Tongue (tissue), 2 donors: Measurements from ENCODE around the gene EHD2. TPM values are rescaled to one million over a fixed set of nuclear protein-coding genes. Genes with fewer than 3 reads are reported as not detected.
"Not testable (repeated sequence)": the region's sequence is repeated elsewhere in the genome, so short reads cannot be mapped to it uniquely, and the experiment has no call there.

Source experiments
- DNase-seq: peaks from one replicate; pipeline ENCODE4 v3.0.0-alpha.2; 2015
- total RNA-seq: library from RNA; depleted of rRNA; stranded (reverse); fragments of >200 nt; gene quantifications from one replicate; pipeline ENCODE4 v1.2.3, GENCODE V29; 2014

Gene EHD2
- total RNA-seq, 1 donor from 2014 or later, result 79.6 TPM

DNA sequence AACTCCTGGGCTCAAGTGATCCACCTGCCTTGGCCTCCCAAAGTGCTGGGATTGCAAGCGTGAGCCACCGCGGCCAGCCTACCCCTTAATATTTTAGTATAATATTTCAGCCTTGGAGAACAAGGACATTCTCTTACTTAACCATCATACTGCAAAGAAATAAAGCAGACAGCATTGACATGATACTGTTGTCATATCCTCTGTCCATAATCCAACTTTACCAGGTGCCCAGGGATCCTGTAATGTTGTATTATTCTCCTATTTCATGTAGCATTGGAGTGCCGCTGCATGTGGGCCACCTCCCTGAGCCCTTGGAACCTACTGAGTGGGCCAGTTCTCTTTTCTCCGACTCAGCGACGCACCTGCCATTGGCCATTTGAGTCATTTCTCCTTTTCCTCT is 21.4 kb upstream of the EHD2 start:
- no peak for DNase-seq

DNA sequence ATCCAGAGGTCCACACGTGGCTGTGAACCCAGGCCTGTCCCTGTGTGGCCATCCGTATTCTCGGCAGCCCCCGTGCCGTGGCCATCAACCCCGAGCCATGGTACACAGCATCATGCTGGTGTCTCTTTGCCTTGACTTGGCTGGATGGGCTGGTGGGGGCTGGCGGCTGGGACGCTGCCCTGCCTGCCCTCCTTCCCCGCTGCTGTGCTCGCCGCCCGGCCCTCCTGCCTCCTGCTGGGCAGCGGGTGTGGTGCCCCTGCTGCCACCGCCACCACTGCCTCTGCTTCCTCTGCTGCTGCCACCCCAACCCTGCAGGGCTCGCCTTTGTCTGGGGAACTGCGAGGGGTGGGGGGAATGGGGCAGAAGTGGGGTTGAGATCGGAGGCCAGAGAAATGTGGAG is 19.7 kb upstream of the EHD2 start:
- DNase-seq, result no peak

GRCh38 chr19:47693903-47694302 is 19.3 kb upstream of the EHD2 start:
- no peak for DNase-seq

DNA sequence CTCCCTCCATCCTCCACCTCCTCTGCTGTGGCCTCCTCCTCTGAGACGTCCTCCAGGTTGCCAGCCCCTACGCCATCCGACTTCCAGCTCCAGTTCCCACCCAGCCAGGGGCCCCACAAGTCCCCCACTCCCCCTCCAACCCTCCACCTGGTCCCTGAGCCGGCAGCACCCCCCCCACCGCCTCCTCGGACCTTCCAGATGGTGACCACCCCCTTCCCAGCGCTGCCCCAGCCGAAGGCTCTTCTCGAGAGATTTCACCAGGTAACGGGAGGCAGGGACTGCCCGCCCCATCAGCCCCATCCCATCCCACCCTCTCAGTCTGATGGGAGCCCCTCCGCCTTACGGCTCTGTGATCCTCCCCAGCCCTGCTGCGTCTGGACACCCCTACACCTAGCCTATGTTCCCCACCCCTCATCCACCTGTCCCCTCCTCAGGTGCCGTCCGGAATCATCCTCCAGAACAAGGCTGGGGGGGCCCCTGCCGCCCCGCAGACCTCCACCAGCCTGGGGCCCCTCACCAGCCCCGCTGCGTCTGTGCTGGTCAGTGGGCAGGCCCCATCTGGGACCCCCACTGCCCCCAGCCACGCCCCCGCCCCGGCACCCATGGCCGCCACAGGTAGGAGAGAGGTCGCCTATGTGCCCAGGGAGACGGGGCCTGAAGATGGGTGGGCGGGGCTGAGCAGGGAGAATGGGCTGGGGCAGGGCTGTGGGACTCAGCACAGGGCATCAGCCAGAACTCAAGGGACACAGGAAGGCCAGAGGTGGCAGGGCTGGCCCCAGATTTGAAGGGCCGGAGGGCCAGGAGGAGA is 18.6 kb upstream of the EHD2 start:
- DNase-seq, result no peak

- DNase-seq, result no peak
Measured at GRCh38 chr19:47695533-47696262, 17.5 kb upstream of the EHD2 start.

- no peak for DNase-seq
Measured at GRCh38 chr19:47696635-47697034, 16.6 kb upstream of the EHD2 start.

- DNase-seq, result peak; percentile 86
Measured at GRCh38 chr19:47697863-47698609, 15.2 kb upstream of the EHD2 start.

- no peak for DNase-seq
Measured at GRCh38 chr19:47698631-47699359, 14.4 kb upstream of the EHD2 start.

DNA sequence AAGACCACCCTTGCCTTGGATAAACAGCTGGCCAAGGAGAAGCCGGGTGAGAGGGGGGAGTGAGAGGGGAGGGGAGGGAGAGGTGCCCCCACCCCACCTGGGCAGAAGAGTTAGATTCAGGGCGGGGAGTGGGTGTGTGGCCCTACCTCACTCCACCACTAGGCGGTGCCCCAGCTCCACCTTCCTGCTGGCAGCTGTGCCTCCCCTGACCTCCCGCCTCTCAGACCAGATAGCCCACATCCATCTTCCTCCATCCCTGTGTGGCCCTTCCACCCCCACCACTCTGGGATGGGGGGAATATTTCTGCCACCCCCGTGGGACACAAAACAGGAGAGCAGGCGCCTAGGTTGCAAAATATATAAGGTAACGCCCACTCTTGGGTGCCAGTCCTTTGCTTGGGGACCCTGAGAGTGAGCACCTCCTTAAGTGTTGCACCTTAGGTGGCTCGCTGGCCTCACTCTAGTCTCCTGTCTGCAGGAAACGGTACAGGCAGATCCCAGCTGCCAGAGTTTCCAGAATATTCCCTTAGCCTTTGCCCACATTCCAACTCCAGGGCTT is 13.8 kb upstream of the EHD2 start:
- DNase-seq, result peak; percentile 44

DNA sequence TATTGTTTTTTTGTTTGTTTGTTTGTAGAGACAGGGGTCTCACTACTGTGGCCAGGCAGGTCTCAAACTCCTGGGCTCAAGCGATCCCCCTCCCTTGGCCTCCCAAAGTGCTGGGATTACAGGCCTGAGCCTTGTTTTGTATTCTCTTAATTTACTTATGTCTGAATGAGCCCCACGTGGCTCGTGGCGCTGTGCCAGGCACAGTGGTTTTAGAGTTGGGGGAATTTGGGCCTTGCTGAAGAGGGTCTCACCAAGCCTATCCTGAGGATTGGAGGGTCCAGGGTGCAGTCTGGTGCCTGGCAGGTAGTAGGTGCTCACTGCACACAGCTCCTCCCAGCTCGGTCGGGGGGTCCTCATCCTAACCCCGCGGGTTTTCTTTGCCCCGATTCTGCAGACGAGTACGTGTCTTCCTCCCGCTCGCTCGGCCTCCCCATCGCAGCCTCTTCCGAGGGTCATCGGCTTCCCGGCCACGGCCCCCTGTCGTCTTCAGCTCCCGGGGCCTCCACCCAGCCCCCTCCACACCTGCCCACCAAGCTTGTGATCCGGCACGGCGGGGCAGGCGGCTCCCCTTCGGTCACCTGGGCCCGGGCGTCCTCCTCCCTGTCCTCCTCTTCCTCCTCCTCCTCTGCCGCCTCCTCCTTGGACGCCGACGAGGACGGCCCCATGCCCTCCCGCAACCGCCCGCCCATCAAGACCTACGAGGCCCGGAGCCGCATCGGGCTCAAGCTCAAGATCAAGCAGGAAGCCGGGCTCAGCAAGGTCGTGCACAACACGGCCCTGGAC is 12.1 kb upstream of the EHD2 start:
- no peak for DNase-seq

DNA sequence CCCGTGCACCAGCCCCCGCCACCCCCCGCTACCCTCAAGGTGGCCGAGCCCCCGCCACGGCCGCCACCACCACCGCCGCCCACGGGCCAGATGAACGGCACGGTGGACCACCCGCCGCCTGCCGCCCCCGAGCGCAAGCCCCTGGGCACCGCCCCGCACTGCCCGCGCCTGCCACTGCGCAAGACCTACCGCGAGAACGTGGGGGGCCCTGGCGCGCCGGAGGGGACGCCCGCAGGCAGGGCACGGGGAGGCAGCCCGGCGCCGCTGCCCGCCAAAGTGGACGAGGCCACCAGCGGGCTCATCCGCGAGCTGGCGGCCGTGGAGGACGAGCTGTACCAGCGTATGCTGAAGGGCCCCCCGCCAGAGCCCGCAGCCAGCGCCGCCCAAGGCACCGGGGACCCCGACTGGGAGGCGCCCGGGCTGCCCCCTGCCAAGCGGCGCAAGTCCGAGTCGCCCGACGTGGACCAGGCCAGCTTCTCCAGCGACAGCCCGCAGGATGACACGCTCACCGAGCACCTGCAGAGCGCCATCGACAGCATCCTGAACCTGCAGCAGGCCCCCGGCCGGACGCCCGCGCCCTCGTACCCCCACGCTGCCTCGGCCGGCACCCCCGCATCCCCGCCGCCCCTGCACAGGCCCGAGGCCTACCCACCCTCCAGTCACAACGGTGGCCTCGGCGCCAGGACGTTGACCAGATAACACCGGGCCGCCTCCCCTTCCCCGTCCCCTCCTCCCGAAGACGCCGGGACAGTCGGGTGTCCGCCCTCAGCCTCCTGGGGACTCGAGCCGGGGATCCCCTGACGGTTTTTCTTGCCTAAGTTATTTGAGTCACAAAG is 11.3 kb upstream of the EHD2 start:
- DNase-seq, result no peak

DNA sequence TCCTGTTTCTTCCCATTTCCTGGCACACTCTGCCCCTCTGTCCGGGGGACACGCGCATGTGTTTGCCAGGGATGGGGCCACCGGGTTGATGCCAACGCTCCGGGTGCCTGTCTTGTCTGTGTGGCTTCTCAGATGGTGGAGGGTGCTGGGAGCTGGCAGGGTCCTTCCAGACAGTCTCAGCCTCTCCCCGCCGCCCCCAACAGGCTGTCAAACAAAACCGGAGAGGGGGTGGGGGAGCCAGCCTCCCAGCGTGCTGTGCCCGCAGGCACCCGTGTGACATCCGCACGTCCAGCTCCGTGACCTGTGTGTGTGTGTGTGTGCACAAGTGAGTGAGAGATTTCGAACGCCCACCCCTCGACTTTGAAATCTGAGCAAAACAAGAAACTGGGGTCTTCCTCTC is 10.6 kb upstream of the EHD2 start:
- no peak for DNase-seq

DNA sequence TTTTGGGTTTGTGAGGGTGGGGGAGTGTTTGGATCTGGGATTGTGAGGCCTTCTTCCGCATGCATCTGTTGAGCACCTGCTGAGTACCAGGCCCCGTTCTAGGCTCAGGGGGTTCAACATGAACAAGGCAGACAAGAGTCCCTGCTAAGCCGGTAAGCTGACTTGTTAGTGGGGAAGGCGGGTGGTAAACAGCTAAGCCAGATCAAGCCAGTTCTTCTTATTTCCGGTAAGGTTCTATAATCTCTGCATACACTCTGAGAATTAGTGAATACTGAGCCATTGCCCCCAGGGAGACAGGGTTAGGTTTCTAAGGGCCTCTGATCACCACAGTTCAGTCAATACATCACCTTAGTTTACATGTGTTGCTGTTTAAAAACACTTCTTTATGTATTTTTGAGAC is 9.9 kb upstream of the EHD2 start:
- DNase-seq, result no peak

GRCh38 chr19:47704024-47704423 is 9.2 kb upstream of the EHD2 start:
- DNase-seq, result no peak

DNA sequence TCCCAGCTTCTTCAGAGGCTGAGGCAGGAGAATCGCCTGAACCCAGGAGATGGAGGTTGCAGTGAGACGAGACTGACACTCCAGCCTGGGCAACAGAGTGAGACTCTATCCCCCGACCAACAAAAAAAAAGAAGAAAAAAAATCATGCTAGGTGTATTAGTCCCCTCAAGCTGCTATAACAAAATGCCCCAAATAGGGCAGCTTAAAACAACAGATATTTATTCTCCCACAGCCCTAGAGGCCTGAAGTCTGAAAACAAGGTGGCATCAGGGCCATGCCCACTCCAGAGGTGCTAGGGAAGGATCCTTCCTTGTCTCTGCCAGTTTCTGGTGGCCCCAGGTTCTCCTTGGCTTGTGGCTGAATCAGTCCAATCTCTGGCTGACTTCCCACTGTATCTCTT is 8.6 kb upstream of the EHD2 start:
- no peak for DNase-seq

- peak; percentile 76 for DNase-seq
Measured at GRCh38 chr19:47707135-47707925, 5.9 kb upstream of the EHD2 start.

- DNase-seq, result no peak
Measured at GRCh38 chr19:47711652-47712242, 1.5 kb upstream of the EHD2 start.

- no peak for DNase-seq
Measured at GRCh38 chr19:47714339-47714738, 1.1 kb downstream of the EHD2 start.

DNA sequence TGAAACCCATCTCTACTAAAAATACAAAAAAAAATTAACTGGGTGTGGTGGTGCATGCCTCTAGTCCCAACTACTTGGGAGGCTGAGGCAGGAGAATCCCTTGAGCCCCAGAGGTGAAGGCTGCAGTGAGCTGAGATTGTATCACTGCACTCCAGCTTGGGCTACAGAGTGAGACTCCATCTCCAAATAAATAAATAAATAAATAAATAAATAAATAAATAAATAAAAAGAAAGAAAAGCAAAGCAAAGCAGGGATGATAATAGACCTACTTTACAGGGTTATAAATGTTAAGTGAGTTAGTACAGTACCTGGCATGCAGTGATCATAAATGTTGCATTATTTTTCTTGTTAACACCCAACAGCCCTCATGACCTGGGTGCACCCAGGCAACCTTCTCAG is 1.6 kb downstream of the EHD2 start:
- DNase-seq, result not testable (repeated sequence)
